Esophagus muscularis mucosa (tissue), 4 donors: ENCODE results near the gene NOTCH2NLA. TPM values are rescaled to one million over a fixed set of nuclear protein-coding genes. Genes with fewer than 3 reads are reported as not detected.
"Not testable (repeated sequence)": the region's sequence is repeated elsewhere in the genome, so short reads cannot be mapped to it uniquely, and the experiment has no call there.

Experiments
- DNase-seq: peaks from one replicate; pipeline ENCODE4 v3.0.0-alpha.2; 2017; ENCODE audit errors: extremely low spot score
- H3K27ac ChIP-seq, 4 donors: fragments of 200-600 bp; sonication (generic); replicated peaks in 1 of 4; 1 replicate in 3 of 4; 2 replicates in 1 of 4; pipeline ENCODE4 v1.5.1; 2016 to 2019; ENCODE audit warnings: mild to moderate bottlenecking in 1 of 4
- H3K27me3 ChIP-seq, 4 donors: fragments of 200-600 bp; sonication (generic); one replicate each; pipeline versions ENCODE4 v1.5.1 to v1.6.0; 2016 to 2019
- H3K36me3 ChIP-seq, 4 donors: fragments of 200-600 bp; sonication (generic); one replicate each; pipeline ENCODE4 v1.5.1; 2016 to 2019
- H3K4me1 ChIP-seq, 4 donors: fragments of 200-600 bp; sonication (generic); one replicate each; pipeline ENCODE4 v1.5.1; 2016 to 2019
- H3K4me3 ChIP-seq, 4 donors: fragments of 200-600 bp; sonication (generic); 1 replicate in 2 of 4; 2 replicates in 2 of 4; pipeline ENCODE4 v1.5.1; 2016 to 2019; ENCODE audit warnings: mild to moderate bottlenecking in 4 of 4, moderate library complexity in 1 of 4
- H3K9me3 ChIP-seq, 4 donors: fragments of 200-600 bp; sonication (generic); 1 replicate in 3 of 4; 2 replicates in 1 of 4; pipeline ENCODE4 v1.5.1; 2016 to 2019
- WGBS: methylation state at CpG from one replicate; pipeline ENCODE4 v1.1.5; 2018; 5-methylcytosine and 5-hydroxymethylcytosine counted together
- intact Hi-C: fragments of 100-400 bp; cut with DNase I; formaldehyde crosslinking; loops from one replicate; pipeline ENCODE4 v1.15.1; 2023
- total RNA-seq, 4 donors: library from RNA; depleted of rRNA; stranded (reverse); fragments of >200 nt; gene quantifications; one replicate each; pipeline versions ENCODE4 v1.1.0 to v1.2.1, GENCODE V29; 2016
- TF ChIP-seq, protein P1 (sequence below), 3 experiments: fragments of 200-600 bp in 2 of 3; fragments of 450-650 bp in 1 of 3; sonication (generic) in 2 of 3; IDR thresholded peaks; one replicate each; pipeline ENCODE4 v1.5.1; 2017 to 2019; ENCODE audit warnings: antibody characterized with exemption in 3 of 3, mild to moderate bottlenecking in 2 of 3, moderate library complexity in 1 of 3

Gene NOTCH2NLA
- total RNA-seq, 4 donors from 2014 or later = 24.5 to 47.4 (median 40.2) TPM

DNA sequence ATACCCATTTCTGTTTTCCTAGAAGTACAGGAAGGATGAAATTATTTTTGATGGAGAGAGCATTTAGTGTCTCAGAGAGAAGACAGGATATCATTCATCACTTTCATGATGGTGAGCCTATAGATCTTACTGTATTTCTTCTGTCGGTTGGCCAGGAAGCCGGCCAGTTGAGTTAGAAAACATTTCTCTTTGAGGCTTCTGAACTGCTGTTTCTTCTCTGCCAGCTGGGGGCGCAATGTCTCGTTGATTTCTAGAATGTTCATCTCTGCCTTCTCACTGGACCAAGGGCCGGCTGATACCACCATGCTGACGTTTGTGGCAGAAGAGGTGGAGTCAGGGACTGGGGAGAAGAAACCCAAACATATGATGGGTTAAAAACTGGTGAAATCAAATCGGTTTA is 84.4 kb downstream of the NOTCH2NLA start, which contains the start of gene NBPF10:
NBPF10 (minus strand) TSS at position 340 of the 400 bp plus-strand sequence; CDS start at position 305, 35 bp downstream.
- not testable (repeated sequence) for H3K9me3 ChIP-seq

More for the DNA sequence above, 84.4 kb downstream of the NOTCH2NLA start, which contains the start of gene NBPF10:
- WGBS = no CpG with 5 or more reads among the region's 7 CpGs
- H3K4me1 ChIP-seq, H3K4me3 ChIP-seq, H3K27ac ChIP-seq, intact Hi-C loops, DNase-seq, H3K27me3 ChIP-seq, H3K36me3 ChIP-seq: not testable (repeated sequence)
- TF ChIP-seq, protein P1, sequence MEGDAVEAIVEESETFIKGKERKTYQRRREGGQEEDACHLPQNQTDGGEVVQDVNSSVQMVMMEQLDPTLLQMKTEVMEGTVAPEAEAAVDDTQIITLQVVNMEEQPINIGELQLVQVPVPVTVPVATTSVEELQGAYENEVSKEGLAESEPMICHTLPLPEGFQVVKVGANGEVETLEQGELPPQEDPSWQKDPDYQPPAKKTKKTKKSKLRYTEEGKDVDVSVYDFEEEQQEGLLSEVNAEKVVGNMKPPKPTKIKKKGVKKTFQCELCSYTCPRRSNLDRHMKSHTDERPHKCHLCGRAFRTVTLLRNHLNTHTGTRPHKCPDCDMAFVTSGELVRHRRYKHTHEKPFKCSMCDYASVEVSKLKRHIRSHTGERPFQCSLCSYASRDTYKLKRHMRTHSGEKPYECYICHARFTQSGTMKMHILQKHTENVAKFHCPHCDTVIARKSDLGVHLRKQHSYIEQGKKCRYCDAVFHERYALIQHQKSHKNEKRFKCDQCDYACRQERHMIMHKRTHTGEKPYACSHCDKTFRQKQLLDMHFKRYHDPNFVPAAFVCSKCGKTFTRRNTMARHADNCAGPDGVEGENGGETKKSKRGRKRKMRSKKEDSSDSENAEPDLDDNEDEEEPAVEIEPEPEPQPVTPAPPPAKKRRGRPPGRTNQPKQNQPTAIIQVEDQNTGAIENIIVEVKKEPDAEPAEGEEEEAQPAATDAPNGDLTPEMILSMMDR (IDR thresholded peaks at IDR 0.05) = peak; percentile 17 to 34 (median 25)

Other genes with a start within 250 kb of the NOTCH2NLA start
- 1,000 to 10,000 TPM; 1,186 to 4,171 (median 2,482) TPM for gene TXNIP, start 232.4 kb downstream of the NOTCH2NLA start, total RNA-seq
- gene HJV, start 207.3 kb downstream of the NOTCH2NLA start, total RNA-seq = not detected
- 1 to 10 TPM in 2 of 4 donors, under 1 TPM in 2; 0.69 to 1.7 (median 1.1) TPM for gene NBPF10, start 84.2 kb downstream of the NOTCH2NLA start, total RNA-seq